Activated CD4-positive, CD25-positive, alpha-beta regulatory T cell treated with anti-CD3 and anti-CD28 coated beads, Interleukin-2, amount 50 U/mL, for 24 hours (primary cell): Measurements from ENCODE around the gene FRK.
"Not testable (repeated sequence)": the region's sequence is repeated elsewhere in the genome, so short reads cannot be mapped to it uniquely, and the experiment has no call there.

Source experiments
- ATAC-seq, 2 donors: fragments of 150-1000 bp; cut with Tn5 transposase; one replicate each; pipeline ENCODE4 v1.10.0; 2021; ENCODE audit warnings: mild to moderate bottlenecking in 1 of 2, moderate library complexity in 1 of 2

FRK gene

GRCh38 chr6:116074732-116075390, 14.2 kb upstream of the FRK start:
- no peak for ATAC-seq

GRCh38 chr6:116073765-116074440, 13.2 kb upstream of the FRK start:
- ATAC-seq, result no peak

GRCh38 chr6:116072368-116072767, 11.7 kb upstream of the FRK start:
- no peak for ATAC-seq

GRCh38 chr6:116070616-116071389, 10.1 kb upstream of the FRK start:
- no peak for ATAC-seq

GRCh38 chr6:116070101-116070500, 9.4 kb upstream of the FRK start:
- no peak for ATAC-seq

DNA sequence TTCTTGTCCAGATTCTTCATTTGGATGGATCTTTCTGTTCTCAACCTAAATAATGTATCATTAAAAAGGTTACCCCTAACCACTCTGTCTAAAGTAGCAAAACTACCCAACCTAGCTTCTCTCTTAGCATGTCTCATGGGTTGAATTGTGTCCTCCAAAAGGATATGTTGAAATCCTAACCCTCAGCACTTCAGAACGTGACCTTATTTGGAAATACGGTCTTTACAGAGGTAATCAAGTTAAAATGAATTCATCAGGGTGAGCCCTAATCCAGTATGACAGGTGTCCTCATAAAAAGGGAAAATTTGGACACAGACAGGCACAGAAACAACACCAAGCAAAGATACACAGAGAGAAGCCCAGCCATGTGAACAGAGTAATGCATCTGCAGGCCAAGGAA, 6.1 kb upstream of the FRK start:
- ATAC-seq, result no peak

DNA sequence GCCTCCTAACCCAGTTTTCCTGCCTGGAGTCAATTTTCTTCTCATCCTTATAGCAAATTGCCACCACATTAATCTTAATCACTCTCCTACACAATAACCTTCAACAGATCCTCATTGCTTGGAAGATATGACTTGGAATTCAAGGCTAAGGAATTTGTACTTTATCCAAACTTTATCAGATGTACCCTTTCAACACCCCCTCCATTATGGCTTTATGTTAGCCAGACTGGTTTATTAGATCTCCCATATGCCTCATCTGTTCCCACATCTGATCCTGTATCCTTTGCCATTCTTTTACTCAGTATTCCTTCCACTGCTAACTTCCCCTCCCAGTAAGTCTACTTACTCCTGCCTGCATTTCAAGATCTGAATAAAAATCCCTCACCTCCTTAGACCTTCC, 4.0 kb upstream of the FRK start:
- no peak for ATAC-seq

GRCh38 chr6:116062496-116062895, 1.8 kb upstream of the FRK start:
- ATAC-seq, result no peak

GRCh38 chr6:116059713-116060571, 749 bp downstream of the FRK start:
- ATAC-seq, result no peak

GRCh38 chr6:116057766-116058165, 2.9 kb downstream of the FRK start:
- ATAC-seq, result no peak

DNA sequence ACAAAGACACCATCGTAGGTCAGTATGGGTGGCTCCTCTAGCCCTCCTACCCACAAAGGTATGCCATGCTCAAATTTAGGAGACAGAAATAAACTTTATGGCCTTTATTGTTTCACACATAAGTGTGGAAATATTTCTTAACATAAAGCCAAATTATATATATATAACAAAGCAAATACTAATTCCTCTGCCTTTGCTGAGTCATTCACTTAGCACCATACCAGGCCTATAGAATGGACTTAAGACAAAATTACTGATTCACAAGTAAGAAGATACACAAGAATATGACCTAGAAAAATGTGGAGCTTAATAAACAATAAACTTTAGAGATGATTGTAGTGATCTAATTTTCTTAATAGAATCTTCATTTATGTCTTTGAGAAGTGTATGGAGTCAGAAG, 5.2 kb downstream of the FRK start:
- no peak for ATAC-seq

GRCh38 chr6:116051244-116051643, 9.4 kb downstream of the FRK start:
- ATAC-seq, result no peak

DNA sequence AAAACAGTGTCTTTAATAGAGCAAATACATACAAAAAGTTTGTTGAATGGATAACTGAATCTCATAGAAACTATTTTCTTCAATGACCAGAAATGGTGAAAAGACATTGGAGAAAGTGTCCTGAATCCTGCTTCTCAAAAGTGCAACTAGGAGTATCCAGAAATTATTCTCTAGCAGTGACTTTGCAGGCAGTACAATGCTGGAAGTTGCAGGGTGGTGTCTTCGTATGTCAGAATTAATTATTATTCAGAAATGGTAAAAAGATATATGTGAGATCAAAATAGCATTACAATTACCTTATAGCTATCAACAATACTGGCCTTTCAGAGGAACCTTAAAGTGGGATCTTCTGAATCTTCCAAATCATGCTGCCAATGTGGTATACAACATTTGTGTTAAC, 10.0 kb downstream of the FRK start:
- ATAC-seq, result no peak

GRCh38 chr6:116049321-116049720, 11.4 kb downstream of the FRK start:
- ATAC-seq, result no peak

DNA sequence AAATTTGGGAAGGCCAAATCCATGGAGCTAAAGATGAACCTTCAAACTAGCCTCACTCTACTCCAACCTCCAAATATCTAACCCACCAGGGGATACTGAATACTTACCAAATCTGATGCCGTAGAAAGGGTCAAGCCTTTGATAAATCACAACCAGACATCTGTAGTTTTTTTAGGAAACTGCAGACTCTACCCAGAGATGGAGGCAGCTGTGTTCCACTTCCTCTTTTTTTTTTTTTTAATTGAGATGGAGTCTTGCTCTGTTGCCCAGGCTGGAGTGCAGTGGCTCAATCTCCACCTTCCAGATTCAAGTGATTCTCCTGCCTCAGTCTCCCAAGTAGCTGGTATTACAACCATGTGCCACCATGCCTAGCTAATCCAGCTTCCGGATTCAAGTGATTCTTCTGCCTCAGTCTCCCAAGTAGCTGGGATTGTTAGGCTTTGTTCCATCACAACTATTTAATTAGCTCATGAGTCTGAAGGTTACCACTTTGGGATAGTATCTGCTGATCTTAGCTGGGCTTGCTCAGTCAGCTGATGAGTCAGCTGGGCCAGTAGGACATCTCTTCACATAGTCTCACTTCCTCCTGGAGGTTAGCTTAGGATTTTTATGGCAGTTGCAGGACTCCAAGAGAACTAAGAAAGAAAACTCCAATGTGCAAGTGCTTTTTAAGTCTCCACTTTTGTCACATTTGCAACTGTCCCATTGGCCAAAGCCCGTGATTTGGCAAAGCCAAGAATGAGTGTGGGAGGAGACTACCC, 13.3 kb downstream of the FRK start:
- no peak for ATAC-seq

DNA sequence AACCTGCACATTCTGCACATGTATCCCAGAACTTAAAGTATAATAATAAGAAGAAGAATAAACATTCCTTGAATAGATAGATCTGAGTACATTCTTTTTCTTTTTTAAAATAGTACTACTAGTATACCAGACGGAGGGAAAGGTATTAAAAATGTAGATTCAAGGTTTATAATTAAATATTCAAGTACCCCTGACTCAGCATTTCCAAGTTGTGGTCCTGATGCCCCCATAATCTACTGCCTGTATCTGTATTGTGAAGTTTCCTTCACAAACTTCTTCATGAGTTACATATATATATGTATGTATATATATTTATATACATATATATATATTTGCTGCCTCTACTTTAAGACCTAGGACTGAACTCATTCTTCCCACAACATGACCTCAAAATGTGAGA, 14.0 kb downstream of the FRK start:
- ATAC-seq, result no peak

- not testable (repeated sequence) for ATAC-seq
Observed at GRCh38 chr6:116046272-116046671, 14.4 kb downstream of the FRK start.

GRCh38 chr6:116041934-116042333, 18.8 kb downstream of the FRK start:
- ATAC-seq, result no peak

DNA sequence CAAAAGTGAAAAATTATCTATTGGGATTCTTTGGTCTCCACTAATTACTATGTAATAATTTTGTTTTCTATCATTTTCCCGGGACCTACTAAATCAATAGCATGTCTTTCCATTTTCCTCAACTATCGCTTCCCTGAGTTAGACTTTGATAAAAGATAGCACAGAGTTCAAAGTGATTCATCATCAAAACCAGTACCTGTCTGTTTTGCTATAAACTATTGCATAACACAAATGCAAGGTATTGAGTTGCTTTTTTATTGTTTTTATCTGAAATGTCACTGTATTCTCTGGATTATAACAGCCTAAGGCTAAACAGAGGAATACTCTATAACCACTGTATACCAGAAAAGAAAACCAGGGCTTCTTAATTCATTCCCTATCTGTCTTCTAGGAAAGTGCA, 19.7 kb downstream of the FRK start:
- ATAC-seq, result no peak

GRCh38 chr6:116036885-116037284, 23.8 kb downstream of the FRK start:
- ATAC-seq, result no peak

DNA sequence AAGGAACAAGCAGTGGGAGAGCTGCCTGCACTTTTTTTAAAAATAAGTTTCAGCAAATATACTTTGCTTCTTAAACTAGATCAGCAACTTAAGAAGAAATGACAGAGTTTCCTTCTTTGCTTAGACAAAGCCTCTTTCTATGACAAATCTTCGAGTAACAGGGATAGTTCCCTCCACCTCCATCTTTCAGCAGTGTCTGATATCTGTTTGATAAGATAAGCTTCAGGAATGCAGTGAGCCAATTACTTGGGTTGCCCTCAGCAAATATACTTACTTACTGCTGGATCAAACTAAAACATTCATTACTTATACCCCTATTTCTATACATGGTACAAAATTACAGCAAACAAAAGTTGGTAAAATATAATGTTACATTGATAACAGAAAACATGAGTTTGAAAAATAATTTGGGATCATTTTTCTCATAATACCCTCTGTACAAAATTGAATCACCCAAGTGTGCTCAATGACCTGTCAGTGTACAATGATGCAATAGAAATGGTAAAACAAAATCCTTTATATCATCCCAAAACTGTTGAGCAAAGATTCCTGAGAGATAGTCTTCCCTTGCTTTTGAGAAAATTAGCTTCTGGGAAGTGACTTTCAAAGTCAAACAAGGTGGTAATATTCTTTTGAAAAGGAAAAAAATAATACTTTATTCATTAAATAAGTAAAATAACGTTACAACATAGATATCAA, 24.5 kb downstream of the FRK start:
- no peak for ATAC-seq

DNA sequence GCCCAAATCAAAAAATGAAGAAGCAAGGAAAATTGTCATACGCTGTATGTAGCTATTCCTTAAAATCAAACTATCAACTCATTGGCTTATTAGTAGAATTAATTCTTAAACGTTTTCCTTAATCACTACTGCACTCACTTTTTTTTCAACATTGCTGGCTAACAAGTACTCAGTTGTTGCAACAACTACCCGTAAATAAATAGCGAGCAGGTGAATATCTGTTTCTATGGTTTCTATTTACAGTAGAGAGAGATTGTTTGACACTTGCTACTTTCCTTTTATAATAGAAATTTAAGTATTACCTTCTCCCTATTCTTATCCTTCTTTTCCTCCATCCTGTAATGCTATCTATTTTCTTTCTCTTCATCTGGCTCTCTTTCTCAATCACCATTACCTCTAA, 25.1 kb downstream of the FRK start:
- ATAC-seq, result no peak
